HepG2 (cell line): ENCODE measurements around the gene DUSP12. TPM values are rescaled to one million over a fixed set of nuclear protein-coding genes. Genes with fewer than 3 reads are reported as not detected.

Source experiments
- ATAC-seq: fragments of 200-7000 bp; cut with Tn5 transposase; 3 replicates; pipeline ENCODE4 v1.9.1; 2020; ENCODE audit warnings: mild to moderate bottlenecking, moderate library complexity
- BruUV-seq: library from RNA; stranded (reverse); fragments of 400-500 nt; replicated peaks from 2 replicates; lab custom pipeline; 2021; lab: Mats Ljungman, UMichigan
- CTCF ChIA-PET: fragments of 300-600 bp; formaldehyde crosslinking; extraction: SDS; loops from one replicate; lab custom pipeline; 2021; ENCODE audit warnings: low total read pairs, inconsistent platforms, low intra/inter-chr PET ratio; lab: Yijun Ruan, JAX
- POLR2A ChIA-PET: fragments of 350-600 bp; sonication (Branson Sonifier 250); formaldehyde crosslinking; loops from one replicate; lab custom pipeline; 2020; ENCODE audit warnings: antibody characterized with exemption, inconsistent platforms; lab: Yijun Ruan, JAX
- DNase-seq: peaks from one replicate; pipeline ENCODE4 v3.0.0-alpha.2; 2015; ENCODE audit warnings: low spot score
- FAIRE-seq: peaks from 3 replicates; lab custom pipeline; 2011; peaks lifted over from hg19 to GRCh38; lab: Jason Lieb, UNC
- H2AFZ ChIP-seq: one replicate; pipeline ENCODE4 v1.6.1; 2011; ENCODE audit warnings: low read length, inconsistent platforms
- H3K27ac ChIP-seq: fragments of 300-600 bp; 3 replicates; pipeline ENCODE4 v1.8.0; 2011; ENCODE audit warnings: mixed run types, mild to moderate bottlenecking, mixed read lengths, low read length, inconsistent platforms; ENCODE audit not compliant: insufficient read depth; ENCODE audit errors: extremely low read length
- H3K27me3 ChIP-seq, 2 experiments: fragments of 200-600 bp in 1 of 2; 2 replicates in 1 of 2; 3 replicates in 1 of 2; pipeline versions ENCODE4 v1.6.0 to v1.8.0; 2011; ENCODE audit warnings: low read length in 2 of 2, mild to moderate bottlenecking in 2 of 2, moderate library complexity in 2 of 2, inconsistent platforms in 1 of 2; ENCODE audit not compliant: insufficient read depth in 2 of 2, control insufficient read depth in 1 of 2
- H3K36me3 ChIP-seq, 2 experiments: fragments of 200-600 bp in 1 of 2; replicated peaks in 1 of 2; 2 replicates in 1 of 2; 3 replicates in 1 of 2; pipeline versions ENCODE4 v1.5.1 to v1.8.0; 2011; ENCODE audit warnings: low read length in 2 of 2, inconsistent platforms in 1 of 2; ENCODE audit not compliant: insufficient read depth in 2 of 2, control insufficient read depth in 1 of 2
- H3K4me1 ChIP-seq: 2 replicates; pipeline ENCODE4 v1.5.1; 2012; ENCODE audit warnings: low read length, inconsistent platforms; ENCODE audit not compliant: insufficient read depth
- H3K4me2 ChIP-seq: 2 replicates; pipeline ENCODE4 v1.6.0; 2011; ENCODE audit warnings: low read depth, low read length, inconsistent platforms
- H3K4me3 ChIP-seq, 3 experiments: fragments of 200-600 bp in 1 of 3; sonication (generic), shearing (Covaris generic) in 1 of 3; replicated peaks in 1 of 3; 2 replicates each; pipeline ENCODE4 v1.5.1; 2011 to 2016; ENCODE audit warnings: low read length in 3 of 3, inconsistent platforms in 2 of 3, low read depth in 2 of 3, mild to moderate bottlenecking in 2 of 3, control low read depth in 1 of 3, mixed read lengths in 1 of 3; ENCODE audit not compliant: insufficient read depth in 1 of 3
- H3K79me2 ChIP-seq: one replicate; pipeline ENCODE4 v1.6.1; 2011; ENCODE audit warnings: low read length, inconsistent platforms; ENCODE audit not compliant: insufficient read depth
- H3K9ac ChIP-seq: 2 replicates; pipeline ENCODE4 v1.6.0; 2011; ENCODE audit warnings: mild to moderate bottlenecking, low read depth, low read length, inconsistent platforms; ENCODE audit not compliant: insufficient read depth
- H3K9me3 ChIP-seq: 2 replicates; pipeline ENCODE4 v1.5.1; 2012; ENCODE audit warnings: mild to moderate bottlenecking, low read length
- H4K20me1 ChIP-seq: 2 replicates; pipeline ENCODE4 v1.6.0; 2011; ENCODE audit warnings: inconsistent platforms, mild to moderate bottlenecking, low read length, moderate library complexity; ENCODE audit not compliant: insufficient read depth
- CEBPG ChIP-seq: IDR thresholded peaks from 2 replicates; pipeline ENCODE4 v1.6.1; 2016
- HNRNPK ChIP-seq: fragments of 200-400 bp; formaldehyde crosslinking; IDR thresholded peaks from 2 replicates; pipeline ENCODE4 v1.6.1; 2018; ENCODE audit warnings: low read length, low read depth, moderate library complexity, mild to moderate bottlenecking; ENCODE audit not compliant: poor library complexity, severe bottlenecking
- KAT8 ChIP-seq: IDR thresholded peaks from 2 replicates; pipeline ENCODE4 v1.6.1; 2016; ENCODE audit warnings: missing genetic modification reagents, missing compliant biosample characterization
- NONO ChIP-seq, 2 experiments: fragments of 450-650 bp in 1 of 2; sonication (generic) in 1 of 2; formaldehyde crosslinking in 1 of 2; IDR thresholded peaks in 1 of 2; conservative IDR thresholded peaks in 1 of 2; 2 replicates each; pipeline versions ENCODE4 v1.6.1 to v1.8.0; 2017 to 2022; ENCODE audit warnings: mild to moderate bottlenecking in 1 of 2, missing genetic modification reagents in 1 of 2, moderate library complexity in 1 of 2
- PCBP1 ChIP-seq: fragments of 200-400 bp; formaldehyde crosslinking; IDR thresholded peaks from 2 replicates; pipeline ENCODE4 v1.6.1; 2017; ENCODE audit warnings: mild to moderate bottlenecking, low read depth, low read length, borderline replicate concordance
- SUZ12 ChIP-seq: fragments of 150-350 bp; IDR thresholded peaks from 2 replicates; pipeline ENCODE4 v1.6.1; 2014; ENCODE audit warnings: low read depth, low read length
- ZNF260 ChIP-seq: sonication (generic); formaldehyde crosslinking; IDR thresholded peaks from 2 replicates; pipeline ENCODE4 v1.4.0; 2020; ENCODE audit warnings: missing genetic modification reagents, low read depth, mild to moderate bottlenecking, borderline replicate concordance
- ZNF546 ChIP-seq: sonication (generic); formaldehyde crosslinking; conservative IDR thresholded peaks from 2 replicates; pipeline ENCODE4 v1.8.1; 2023; ENCODE audit warnings: mild to moderate bottlenecking, missing genetic modification reagents
- ZNF597 ChIP-seq: sonication (generic); formaldehyde crosslinking; IDR thresholded peaks from 2 replicates; pipeline ENCODE4 v1.5.0; 2020; ENCODE audit warnings: missing genetic modification reagents
- WGBS: methylation state at CpG from one replicate; pipeline ENCODE4 v1.1.6; 2017; ENCODE audit warnings: low lambda C conversion rate; 5-methylcytosine and 5-hydroxymethylcytosine counted together
- in situ Hi-C: cut with HindIII; loops from 2 replicates; pipeline ENCODE4 v1.10.0; 2017; ENCODE audit warnings: low pct_unique_long_range_greater_than_20kb; ENCODE audit not compliant: extremely low pct_ligation_motif_present
- intact Hi-C: fragments of 100-400 bp; cut with micrococcal nuclease; formaldehyde crosslinking; loops from one replicate; pipeline ENCODE4 v1.10.0; 2022; ENCODE audit not compliant: unreplicated experiment
- polyA plus RNA-seq, 8 experiments: library from polyadenylated mRNA; depleted of rRNA in 3 of 8; stranded (reverse) in 7 of 8; unstranded in 1 of 8; fragments of >200 nt; fragmentation: Illumina TruSeq in 4 of 8; extraction: Trizol in 4 of 8; gene quantifications; 2 replicates each; pipeline versions ENCODE4 v1.2.1 to v1.2.3, GENCODE V29; 2011 to 2016; ENCODE audit warnings: low read depth in 4 of 8, missing spikeins in 1 of 8, mixed read lengths in 1 of 8; ENCODE audit not compliant: insufficient read depth in 1 of 8
- total RNA-seq, 5 experiments: library from RNA; depleted of rRNA; stranded (reverse); fragments of >200 nt; fragmentation: Illumina TruSeq; extraction: Trizol; gene quantifications; 2 replicates each; pipeline ENCODE4 v1.2.3, GENCODE V29; 2016; ENCODE audit warnings: low read depth in 1 of 5
- TF ChIP-seq, protein P1 (sequence below): IDR thresholded peaks from 2 replicates; pipeline ENCODE4 v1.6.1; 2016; ENCODE audit warnings: missing genetic modification reagents, missing compliant biosample characterization
- TF ChIP-seq, protein P2 (sequence below): fragments of 450-650 bp; IDR thresholded peaks from 2 replicates; pipeline ENCODE4 v1.6.1; 2017

Gene DUSP12
- total and polyA plus RNA-seq, 2 of the 13 experiments (the other 11 are each of a cell fraction or from before 2014, with no cell fraction given), result 36.7 to 37.1 TPM

GRCh38 chr1:161706113-161706481 lies 43.5 kb upstream of the DUSP12 start:
- no peak overlapping the region for H3K9ac ChIP-seq
- DNase-seq, result no peak
- peaks cover 15% of the 10 kb centered on the region for H3K4me1 ChIP-seq
- no peaks in the 10 kb centered on the region for H4K20me1 ChIP-seq
- no peak overlapping the region for H3K4me2 ChIP-seq
- H3K36me3 ChIP-seq, result no peaks in the 10 kb centered on the region
- no TSS peak for BruUV-seq
- H3K27ac ChIP-seq, result no peak overlapping the region
- CTCF ChIA-PET, result no interaction called here
- 59% methylated on average over 2 of the region's 3 CpGs for WGBS
- no peak for ATAC-seq
- H2AFZ ChIP-seq, result no peak overlapping the region
- FAIRE-seq, result no peak
- POLR2A ChIA-PET, result no interaction called here
- TF ChIP-seq, protein P1, sequence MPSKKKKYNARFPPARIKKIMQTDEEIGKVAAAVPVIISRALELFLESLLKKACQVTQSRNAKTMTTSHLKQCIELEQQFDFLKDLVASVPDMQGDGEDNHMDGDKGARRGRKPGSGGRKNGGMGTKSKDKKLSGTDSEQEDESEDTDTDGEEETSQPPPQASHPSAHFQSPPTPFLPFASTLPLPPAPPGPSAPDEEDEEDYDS (CRISPR knock-in tag), result no peak
- TF ChIP-seq ZNF597 (CRISPR knock-in tag) (no peak), SUZ12 (no peak), KAT8 (no peak), PCBP1 (no peak), ZNF260 (no peak), NONO (IDR thresholded peaks at IDR 0.05) (no peak), NONO (CRISPR knock-in tag; conservative IDR thresholded peaks at IDR 0.05) (no peak), ZNF546 (CRISPR knock-in tag) (no peak), CEBPG (no peak), HNRNPK (no peak)
- TF ChIP-seq, protein P2, sequence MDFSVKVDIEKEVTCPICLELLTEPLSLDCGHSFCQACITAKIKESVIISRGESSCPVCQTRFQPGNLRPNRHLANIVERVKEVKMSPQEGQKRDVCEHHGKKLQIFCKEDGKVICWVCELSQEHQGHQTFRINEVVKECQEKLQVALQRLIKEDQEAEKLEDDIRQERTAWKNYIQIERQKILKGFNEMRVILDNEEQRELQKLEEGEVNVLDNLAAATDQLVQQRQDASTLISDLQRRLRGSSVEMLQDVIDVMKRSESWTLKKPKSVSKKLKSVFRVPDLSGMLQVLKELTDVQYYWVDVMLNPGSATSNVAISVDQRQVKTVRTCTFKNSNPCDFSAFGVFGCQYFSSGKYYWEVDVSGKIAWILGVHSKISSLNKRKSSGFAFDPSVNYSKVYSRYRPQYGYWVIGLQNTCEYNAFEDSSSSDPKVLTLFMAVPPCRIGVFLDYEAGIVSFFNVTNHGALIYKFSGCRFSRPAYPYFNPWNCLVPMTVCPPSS, result no peak
- no peaks in the 10 kb centered on the region for H3K79me2 ChIP-seq
- no peaks in the 10 kb centered on the region; a peak in 1 of 5 replicates for H3K27me3 ChIP-seq
- intact Hi-C loops (no loop called here), in situ Hi-C loops (no loop called here)
- H3K9me3 ChIP-seq, result no peaks in the 10 kb centered on the region
- H3K4me3 ChIP-seq, result no peak overlapping the region
